ENCODE results near the gene CEP41.

DNA sequence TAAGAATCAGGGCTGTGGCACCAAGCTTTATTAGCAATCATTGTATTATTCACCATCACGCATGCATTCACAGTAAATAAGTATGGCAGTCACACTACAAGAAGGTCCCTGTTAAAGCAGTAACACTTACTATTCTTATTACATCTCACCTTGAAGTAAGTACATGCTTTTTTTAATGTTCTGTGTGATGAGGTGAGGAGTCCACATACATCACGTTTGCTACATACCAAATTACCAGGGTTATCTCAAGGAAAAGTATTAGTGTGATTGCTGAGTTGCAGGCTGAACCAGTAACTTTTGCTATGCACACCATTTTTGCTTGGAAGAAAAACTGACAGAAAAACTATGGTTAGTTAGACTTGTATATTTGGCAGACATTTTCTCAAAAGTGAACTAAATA is 35.8 kb downstream of the CEP41 start:
- TF ChIP-seq, protein P1, sequence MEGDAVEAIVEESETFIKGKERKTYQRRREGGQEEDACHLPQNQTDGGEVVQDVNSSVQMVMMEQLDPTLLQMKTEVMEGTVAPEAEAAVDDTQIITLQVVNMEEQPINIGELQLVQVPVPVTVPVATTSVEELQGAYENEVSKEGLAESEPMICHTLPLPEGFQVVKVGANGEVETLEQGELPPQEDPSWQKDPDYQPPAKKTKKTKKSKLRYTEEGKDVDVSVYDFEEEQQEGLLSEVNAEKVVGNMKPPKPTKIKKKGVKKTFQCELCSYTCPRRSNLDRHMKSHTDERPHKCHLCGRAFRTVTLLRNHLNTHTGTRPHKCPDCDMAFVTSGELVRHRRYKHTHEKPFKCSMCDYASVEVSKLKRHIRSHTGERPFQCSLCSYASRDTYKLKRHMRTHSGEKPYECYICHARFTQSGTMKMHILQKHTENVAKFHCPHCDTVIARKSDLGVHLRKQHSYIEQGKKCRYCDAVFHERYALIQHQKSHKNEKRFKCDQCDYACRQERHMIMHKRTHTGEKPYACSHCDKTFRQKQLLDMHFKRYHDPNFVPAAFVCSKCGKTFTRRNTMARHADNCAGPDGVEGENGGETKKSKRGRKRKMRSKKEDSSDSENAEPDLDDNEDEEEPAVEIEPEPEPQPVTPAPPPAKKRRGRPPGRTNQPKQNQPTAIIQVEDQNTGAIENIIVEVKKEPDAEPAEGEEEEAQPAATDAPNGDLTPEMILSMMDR (IDR thresholded peaks at IDR 0.05; ENCODE audit: low read length) = no peak
- TF ChIP-seq EZH2 (optimal IDR thresholded peaks at IDR 0.05; ENCODE audit: low read depth, low read length) (no peak), EZH2phosphoT487 (IDR thresholded peaks at IDR 0.05; ENCODE audit: low read length) (no peak)
